ENCODE measurements around the gene FLYWCH2.
A peak's percentile ranks its signal among the peaks of the same experiment; 100 is the strongest.

The FLYWCH2 gene

DNA sequence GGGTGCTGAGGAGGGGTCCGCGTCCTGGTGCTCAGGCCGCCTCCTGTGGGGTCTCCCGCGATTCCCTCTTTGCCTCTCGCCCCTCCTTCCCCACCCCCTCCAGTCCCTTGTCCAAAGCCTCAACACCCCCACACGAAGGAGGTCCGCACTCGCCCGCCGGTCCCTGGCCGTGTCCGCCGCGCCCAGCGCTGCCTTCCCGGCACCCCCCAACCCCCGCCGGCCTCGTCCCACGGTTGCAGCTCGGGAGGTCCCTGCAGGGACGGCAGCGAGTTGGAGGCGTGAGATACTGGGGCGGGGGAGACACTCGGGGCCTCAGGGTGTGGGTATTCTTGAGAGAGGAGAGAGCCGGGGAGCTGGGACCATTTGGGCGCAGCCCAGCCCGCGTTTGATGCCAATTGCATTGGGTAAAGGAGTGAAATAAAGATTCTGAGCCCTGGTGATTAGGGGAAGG lies 468 bp downstream of the FLYWCH2 start:
- Histone ChIP-seq H3K27ac (peak overlapping the region; percentile 80), H3K9me3 (ENCODE audit: severe bottlenecking) (peaks cover 8% of the 10 kb centered on the region), H3K4me3 (ENCODE audit: low read depth, low read length) (peak overlapping the region; percentile 85), H3K36me3 (no peaks in the 10 kb centered on the region), H3K27me3 (ENCODE audit: insufficient read depth, low read depth, severe bottlenecking) (no peaks in the 10 kb centered on the region)
- no peak for DNase-seq
- TF ChIP-seq CTCF (IDR thresholded peaks at IDR 0.05; ENCODE audit: low read depth, low read length) = no peak

- no peak overlapping the region for H3K27ac ChIP-seq
- no peaks in the 10 kb centered on the region for H3K36me3 ChIP-seq
- H3K27me3 ChIP-seq (ENCODE audit: insufficient read depth, low read depth, severe bottlenecking) = no peaks in the 10 kb centered on the region
- H3K9me3 ChIP-seq (ENCODE audit: severe bottlenecking) = peaks cover 8% of the 10 kb centered on the region
- H3K4me3 ChIP-seq (ENCODE audit: low read depth, low read length) = peak overlapping the region; percentile 85
- DNase-seq = no peak
- no peak for TF ChIP-seq CTCF (IDR thresholded peaks at IDR 0.05; ENCODE audit: low read depth, low read length)
These were observed 1.0 kb downstream of the FLYWCH2 start for GRCh38 chr16:2884041-2884451.

DNA sequence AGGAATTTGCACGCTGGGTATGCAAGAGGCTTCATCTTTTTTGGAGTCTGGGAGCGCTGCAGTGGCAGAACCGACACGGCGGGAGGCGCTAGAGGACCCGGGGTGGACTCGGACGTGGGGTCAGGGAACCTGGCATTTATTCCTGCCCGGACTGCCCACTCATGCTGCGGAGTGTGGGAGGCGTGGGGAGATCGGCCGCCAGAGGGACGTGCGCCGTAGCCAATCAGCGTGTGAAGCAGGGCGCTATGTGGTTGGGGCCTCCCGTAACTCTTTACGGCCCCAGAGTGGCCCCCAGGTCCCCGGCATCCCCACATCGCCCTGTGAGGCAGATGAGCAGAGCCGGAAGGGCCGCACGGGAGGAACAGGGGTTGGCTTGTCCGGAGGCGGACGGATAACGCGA lies 11.2 kb downstream of the FLYWCH2 start:
- no peaks in the 10 kb centered on the region for H3K27me3 ChIP-seq (ENCODE audit: insufficient read depth, low read depth, severe bottlenecking)
- TF ChIP-seq CTCF (IDR thresholded peaks at IDR 0.05; ENCODE audit: low read depth, low read length) = 0 out of 2 replicates have a peak, but pooled peaks have one; percentile 22
- DNase-seq = no peak
- no peaks in the 10 kb centered on the region for H3K9me3 ChIP-seq (ENCODE audit: severe bottlenecking)
- H3K4me3 ChIP-seq (ENCODE audit: low read depth, low read length) = no peak overlapping the region
- peaks cover 7% of the 10 kb centered on the region for H3K36me3 ChIP-seq
- H3K27ac ChIP-seq = no peak overlapping the region

DNA sequence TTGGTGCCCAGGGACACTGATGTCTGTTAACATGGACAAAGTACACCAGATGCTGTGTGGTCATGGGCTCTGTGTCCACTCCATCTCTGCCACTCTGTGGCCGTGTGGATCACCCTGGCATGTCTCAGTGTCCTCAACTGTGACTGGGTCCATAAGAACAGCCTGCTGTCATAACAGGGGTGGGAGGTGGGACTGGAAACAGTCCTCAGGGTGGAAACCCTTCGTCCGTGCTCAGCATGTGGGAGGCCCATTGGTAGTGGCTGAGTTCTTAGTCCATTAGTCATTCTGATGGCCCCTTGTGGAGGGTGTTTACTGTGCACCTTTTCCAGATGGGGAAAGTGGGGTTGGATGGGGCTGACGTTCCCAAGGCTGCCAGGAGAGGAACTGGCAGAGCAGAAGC lies 12.8 kb downstream of the FLYWCH2 start:
- no peaks in the 10 kb centered on the region for H3K9me3 ChIP-seq (ENCODE audit: severe bottlenecking)
- TF ChIP-seq CTCF (IDR thresholded peaks at IDR 0.05; ENCODE audit: low read depth, low read length) = no peak
- no peak for DNase-seq
- H3K27me3 ChIP-seq (ENCODE audit: insufficient read depth, low read depth, severe bottlenecking) = no peaks in the 10 kb centered on the region
- H3K4me3 ChIP-seq (ENCODE audit: low read depth, low read length) = no peak overlapping the region
- peaks cover 7% of the 10 kb centered on the region for H3K36me3 ChIP-seq
- no peak overlapping the region for H3K27ac ChIP-seq

GRCh38 chr16:2896480-2897010 lies 13.5 kb downstream of the FLYWCH2 start:
- TF ChIP-seq CTCF (IDR thresholded peaks at IDR 0.05; ENCODE audit: low read depth, low read length) = no peak
- H3K27ac ChIP-seq = no peak overlapping the region

DNA sequence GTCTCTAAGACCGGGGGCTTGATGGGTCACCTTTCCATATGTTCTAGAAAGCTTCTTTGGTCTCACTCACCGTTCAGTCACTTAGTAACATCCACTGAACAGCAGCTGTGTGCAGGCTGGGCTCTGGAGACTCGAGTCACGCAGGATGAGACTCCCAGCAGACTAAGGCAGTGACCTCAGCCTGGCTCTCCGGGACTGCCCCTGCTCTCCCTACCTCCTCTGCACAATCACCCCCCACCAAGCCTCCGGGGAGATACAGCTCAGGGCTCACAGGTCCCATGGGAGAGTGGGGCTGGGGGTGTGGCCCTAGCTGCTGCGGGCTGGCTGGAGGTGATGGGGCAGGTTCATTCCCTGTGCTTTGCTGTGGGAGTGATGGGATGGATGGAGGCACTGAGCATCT lies 14.1 kb downstream of the FLYWCH2 start:
- no peak for DNase-seq
- no peak overlapping the region for H3K4me3 ChIP-seq (ENCODE audit: low read depth, low read length)
- H3K9me3 ChIP-seq (ENCODE audit: severe bottlenecking) = no peaks in the 10 kb centered on the region
- H3K27me3 ChIP-seq (ENCODE audit: insufficient read depth, low read depth, severe bottlenecking) = no peaks in the 10 kb centered on the region
- no peak overlapping the region for H3K27ac ChIP-seq
- peaks cover 7% of the 10 kb centered on the region for H3K36me3 ChIP-seq
- no peak for TF ChIP-seq CTCF (IDR thresholded peaks at IDR 0.05; ENCODE audit: low read depth, low read length)

More at GRCh38 chr16:2896480-2897010, 13.5 kb downstream of the FLYWCH2 start:
- Histone ChIP-seq H3K4me3 (ENCODE audit: low read depth, low read length) (no peak overlapping the region), H3K9me3 (ENCODE audit: severe bottlenecking) (no peaks in the 10 kb centered on the region), H3K27me3 (ENCODE audit: insufficient read depth, low read depth, severe bottlenecking) (no peaks in the 10 kb centered on the region), H3K36me3 (peaks cover 7% of the 10 kb centered on the region)
- DNase-seq = no peak

All from WERI-Rb-1 (cell line).